WTC11 (cell line): ENCODE results near the gene NGB. TPM values are rescaled to one million over a fixed set of nuclear protein-coding genes. Genes with fewer than 3 reads are reported as not detected.

ENCODE experiments used
- ATAC-seq: fragments of 200-7000 bp; cut with Tn5 transposase; 2 replicates; pipeline ENCODE4 v1.10.0; 2021; ENCODE audit warnings: mild to moderate bottlenecking, moderate library complexity
- CTCF ChIA-PET: fragments of 300-600 bp; sonication (Branson Sonifier 250); formaldehyde crosslinking; loops from one replicate; lab custom pipeline; 2021; ENCODE audit warnings: antibody characterized with exemption; lab: Charles Lee
- POLR2A ChIA-PET: fragments of 350-600 bp; sonication (Branson Sonifier 250); formaldehyde crosslinking; loops from one replicate; lab custom pipeline; 2021; ENCODE audit warnings: antibody characterized with exemption; lab: Charles Lee
- DNase-seq: peaks from one replicate; pipeline ENCODE4 v3.0.0; 2021; ENCODE audit warnings: low spot score
- H3K27ac Mint-ChIP-seq: 2 replicates; pipeline ENCODE4 v1.8.0; 2021; ENCODE audit warnings: mixed read lengths
- H3K27me3 Mint-ChIP-seq: 2 replicates; pipeline ENCODE4 v1.8.0; 2021; ENCODE audit warnings: low read depth, mild to moderate bottlenecking, moderate library complexity, mixed read lengths
- H3K36me3 Mint-ChIP-seq: 2 replicates; pipeline ENCODE4 v1.8.0; 2021; ENCODE audit warnings: mixed read lengths
- H3K4me1 Mint-ChIP-seq: 2 replicates; pipeline ENCODE4 v1.8.0; 2022; ENCODE audit warnings: mixed read lengths
- H3K4me3 Mint-ChIP-seq: 2 replicates; pipeline ENCODE4 v1.8.0; 2021; ENCODE audit warnings: mild to moderate bottlenecking, moderate library complexity, mixed read lengths
- H3K9me3 Mint-ChIP-seq: 2 replicates; pipeline ENCODE4 v1.8.0; 2021; ENCODE audit warnings: mixed read lengths
- CREM ChIP-seq: sonication (generic); formaldehyde crosslinking; IDR thresholded peaks from 2 replicates; pipeline ENCODE4 v1.8.1; 2022; ENCODE audit warnings: mild to moderate bottlenecking, missing genetic modification reagents, moderate library complexity
- E2F1 ChIP-seq: sonication (generic); formaldehyde crosslinking; IDR thresholded peaks from 2 replicates; pipeline ENCODE4 v1.8.0; 2022; ENCODE audit warnings: mild to moderate bottlenecking, missing genetic modification reagents
- E2F4 ChIP-seq: sonication (generic); formaldehyde crosslinking; IDR thresholded peaks from 2 replicates; pipeline ENCODE4 v1.8.1; 2022; ENCODE audit warnings: low read depth, mild to moderate bottlenecking, moderate library complexity, missing genetic modification reagents, borderline replicate concordance
- E2F5 ChIP-seq: sonication (generic); formaldehyde crosslinking; IDR thresholded peaks from 2 replicates; pipeline ENCODE4 v1.8.1; 2022; ENCODE audit warnings: mild to moderate bottlenecking, moderate library complexity, missing genetic modification reagents
- ERG ChIP-seq: fragments of 250-450 bp; sonication (Bioruptor Pico); IDR thresholded peaks from 2 replicates; pipeline ENCODE4 v1.8.0; 2021; ENCODE audit warnings: mild to moderate bottlenecking
- ESRRA ChIP-seq: sonication (generic); formaldehyde crosslinking; IDR thresholded peaks from 2 replicates; pipeline ENCODE4 v1.8.1; 2022; ENCODE audit warnings: mild to moderate bottlenecking, missing genetic modification reagents, borderline replicate concordance
- GRHL2 ChIP-seq: fragments of 250-450 bp; sonication (Bioruptor Pico); IDR thresholded peaks from 2 replicates; pipeline ENCODE4 v1.8.0; 2022; ENCODE audit warnings: mild to moderate bottlenecking, moderate library complexity; ENCODE audit not compliant: insufficient replicate concordance, severe bottlenecking
- IRF1 ChIP-seq: sonication (generic); formaldehyde crosslinking; IDR thresholded peaks from 2 replicates; pipeline ENCODE4 v1.8.0; 2023; ENCODE audit warnings: missing genetic modification reagents
- IRF2 ChIP-seq: sonication (generic); formaldehyde crosslinking; IDR thresholded peaks from 2 replicates; pipeline ENCODE4 v1.8.0; 2022; ENCODE audit warnings: low read depth, missing genetic modification reagents, borderline replicate concordance
- NFE2L1 ChIP-seq: sonication (generic); formaldehyde crosslinking; IDR thresholded peaks from 2 replicates; pipeline ENCODE4 v1.8.1; 2023; ENCODE audit warnings: missing genetic modification reagents
- PRRX2 ChIP-seq: fragments of 250-450 bp; sonication (Bioruptor Pico); IDR thresholded peaks from 2 replicates; pipeline ENCODE4 v1.8.0; 2021; ENCODE audit warnings: mild to moderate bottlenecking
- SP1 ChIP-seq: sonication (generic); formaldehyde crosslinking; conservative IDR thresholded peaks from 2 replicates; pipeline ENCODE4 v1.8.1; 2022; ENCODE audit warnings: missing genetic modification reagents
- TCF7 ChIP-seq: sonication (generic); formaldehyde crosslinking; IDR thresholded peaks from 2 replicates; pipeline ENCODE4 v1.8.0; 2022; ENCODE audit warnings: mild to moderate bottlenecking, low read depth, missing genetic modification reagents, moderate library complexity
- ZMAT4 ChIP-seq: fragments of 250-450 bp; sonication (Bioruptor Pico); IDR thresholded peaks from 2 replicates; pipeline ENCODE4 v1.9.0; 2021; ENCODE audit warnings: mild to moderate bottlenecking
- ZNF121 ChIP-seq: sonication (generic); formaldehyde crosslinking; IDR thresholded peaks from 2 replicates; pipeline ENCODE4 v1.8.0; 2023; ENCODE audit warnings: missing genetic modification reagents
- ZNF263 ChIP-seq: sonication (generic); formaldehyde crosslinking; IDR thresholded peaks from 2 replicates; pipeline ENCODE4 v1.8.1; 2022; ENCODE audit warnings: low read depth, mild to moderate bottlenecking, moderate library complexity, missing genetic modification reagents
- ZNF281 ChIP-seq: sonication (generic); formaldehyde crosslinking; IDR thresholded peaks from 2 replicates; pipeline ENCODE4 v1.8.0; 2023; ENCODE audit warnings: mild to moderate bottlenecking, missing genetic modification reagents
- ZNF416 ChIP-seq: fragments of 250-450 bp; sonication (Bioruptor Pico); IDR thresholded peaks from 2 replicates; pipeline ENCODE4 v1.9.0; 2021; ENCODE audit warnings: mild to moderate bottlenecking, inconsistent platforms
- ZNF423 ChIP-seq: fragments of 250-450 bp; sonication (Bioruptor Pico); IDR thresholded peaks from 2 replicates; pipeline ENCODE4 v2.1.2; 2022; ENCODE audit warnings: mild to moderate bottlenecking, moderate library complexity
- total RNA-seq: library from RNA; stranded (reverse); gene quantifications from 3 replicates; pipeline ENCODE4 v1.2.3, GENCODE V29; 2021

NGB gene
- total RNA-seq, 1 experiment from 2014 or later, result 0.33 TPM

- Mint-ChIP-seq H3K9me3 (peaks cover 5% of the 10 kb centered on the region), H3K4me1 (peaks cover 7% of the 10 kb centered on the region), H3K4me3 (no peak overlapping the region), H3K27me3 (peaks cover 37% of the 10 kb centered on the region), H3K36me3 (no peaks in the 10 kb centered on the region)
- no peak for ATAC-seq
- no peak for DNase-seq
- ChIA-PET CTCF (interaction anchor here (1.6 to 1.8 kb wide), 2 partner anchors 13 to 53 kb away, joined by 5 to 6 read pairs; no protein-coding TSS in a partner anchor), POLR2A (no interaction called here)
- TF ChIP-seq IRF2, result no peak
- TF ChIP-seq IRF1 (CRISPR knock-in tag), result no peak
- TF ChIP-seq E2F1, result no peak
- no peak for TF ChIP-seq ESRRA (CRISPR knock-in tag)
- no peak for TF ChIP-seq CREM (CRISPR knock-in tag)
- no peak for TF ChIP-seq ZMAT4 (CRISPR knock-in tag)
- no peak for TF ChIP-seq E2F5 (CRISPR knock-in tag)
- TF ChIP-seq E2F4 (CRISPR knock-in tag), result no peak
- TF ChIP-seq ZNF416 (CRISPR knock-in tag), result no peak
- TF ChIP-seq ZNF281 (CRISPR knock-in tag), result no peak
- TF ChIP-seq SP1 (CRISPR knock-in tag), result no peak
- TF ChIP-seq NFE2L1, result no peak
- no peak for TF ChIP-seq ZNF423
- TF ChIP-seq ERG (CRISPR knock-in tag), result no peak
- TF ChIP-seq TCF7, result no peak
- no peak for TF ChIP-seq GRHL2 (CRISPR knock-in tag)
- TF ChIP-seq ZNF263 (CRISPR knock-in tag), result no peak
- TF ChIP-seq ZNF121, result no peak
- TF ChIP-seq PRRX2 (CRISPR knock-in tag), result no peak
- TF ChIP-seq, all 79 proteins: peak for 0
- H3K27ac Mint-ChIP-seq, result no peak overlapping the region
Measured at GRCh38 chr14:77266336-77266735, 4.7 kb downstream of the NGB start.
